LHCN-M2 (cell line): ENCODE data around the gene RPS29. TPM values are rescaled to one million over a fixed set of nuclear protein-coding genes. Genes with fewer than 3 reads are reported as not detected.
"Not testable (repeated sequence)": the region's sequence is repeated elsewhere in the genome, so short reads cannot be mapped to it uniquely, and the experiment has no call there.

Source experiments
- DNase-seq: peaks from one replicate; pipeline ENCODE4 v3.0.0-alpha.2; 2012; ENCODE audit warnings: low read depth
- polyA plus RNA-seq: library from polyadenylated mRNA; unstranded; fragments of >200 nt; gene quantifications from one replicate; pipeline ENCODE4 v1.2.1, GENCODE V29; 2012; ENCODE audit warnings: missing spikeins
- total RNA-seq: library from RNA; depleted of rRNA; stranded (reverse); fragments of >200 nt; gene quantifications from 2 replicates; pipeline ENCODE4 v1.2.3, GENCODE V29; 2014; rRNA removed

The RPS29 gene
- total RNA-seq, result 2,086 and 4,823 TPM in 2 replicates
- polyA plus RNA-seq, result 4,196 TPM

DNA sequence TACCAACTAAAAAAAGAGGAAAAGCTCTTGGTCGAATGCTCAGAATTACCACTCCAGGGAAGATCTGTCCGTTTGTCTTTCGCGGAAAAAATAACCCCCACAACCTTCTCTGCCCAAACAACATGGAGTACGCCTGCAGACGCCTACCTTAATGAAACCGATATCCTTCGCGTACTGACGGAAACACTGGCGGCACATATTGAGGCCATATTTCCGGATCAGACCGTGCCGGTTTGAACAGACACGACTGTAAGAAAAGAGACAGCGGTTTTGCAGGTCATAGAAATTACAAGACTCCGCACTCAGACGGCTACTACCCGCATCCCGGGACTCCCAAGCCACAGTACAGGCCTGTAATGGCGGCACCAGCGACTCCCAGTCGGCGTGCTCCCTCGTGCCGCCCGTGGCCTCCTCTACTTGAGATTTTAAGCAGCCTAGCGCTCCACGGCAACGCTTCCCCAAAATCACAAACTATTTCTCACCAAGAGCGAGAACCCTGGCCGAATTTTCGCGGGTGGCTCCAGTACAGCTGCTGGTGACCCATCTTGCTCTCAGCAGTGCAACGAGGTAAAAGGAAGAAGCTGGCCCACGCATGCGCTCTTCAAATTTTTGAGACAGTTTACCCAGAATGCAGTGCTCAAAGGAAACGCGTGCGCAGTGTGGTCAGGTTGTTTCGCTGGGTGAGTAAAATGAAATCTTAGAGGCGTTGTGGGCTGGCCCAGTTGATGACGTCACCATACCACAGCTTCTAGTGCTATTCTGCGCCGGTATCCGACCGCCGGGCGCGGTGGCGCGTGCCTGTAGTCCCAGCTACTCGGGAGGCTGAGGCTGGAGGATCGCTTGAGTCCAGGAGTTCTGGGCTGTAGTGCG lies at the start of gene RPS29:
Gene RPS29 (minus strand): TSS at position 578 of the 870 bp plus-strand sequence. CDS start 34 bp downstream, at position 544.
- DNase-seq, result peak; percentile 99

DNA sequence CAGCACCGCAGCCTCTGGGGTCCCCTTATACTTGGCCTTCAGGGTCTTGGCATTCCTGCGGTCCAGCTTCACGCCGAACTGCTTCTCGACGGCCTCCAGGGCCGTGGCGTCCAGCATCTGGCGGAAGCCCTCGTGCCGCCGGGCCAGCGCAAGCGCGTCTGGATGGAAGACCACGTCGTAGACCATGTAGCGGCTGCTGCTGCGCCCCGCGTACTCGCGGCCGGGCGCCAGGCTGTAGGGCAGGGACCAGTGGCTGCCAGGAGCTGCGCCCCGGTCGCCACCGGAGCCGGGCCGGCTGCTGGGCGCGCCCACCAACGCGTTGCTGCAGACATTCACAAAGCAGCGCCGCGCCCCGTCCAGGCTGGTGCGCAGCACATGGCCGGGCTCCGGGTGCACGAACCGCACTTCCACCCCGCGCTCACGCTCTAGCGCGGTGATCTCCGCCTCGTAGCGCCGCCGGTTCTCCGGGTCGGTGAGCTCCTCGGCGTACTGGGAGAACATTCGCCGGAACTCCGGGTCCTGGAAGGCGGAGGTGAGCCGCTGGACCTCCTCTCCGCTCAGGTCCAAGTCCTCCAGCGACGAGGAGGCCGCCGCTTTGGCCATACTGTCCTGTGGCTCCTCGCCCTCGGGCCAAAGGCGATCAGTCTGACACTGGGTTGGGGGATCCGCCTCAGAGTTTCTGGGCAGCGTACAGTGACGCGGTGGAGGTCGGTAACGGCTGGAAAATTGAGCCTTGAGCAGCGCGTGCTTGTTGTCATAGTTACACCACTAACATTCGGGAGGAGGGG lies 48.6 kb upstream of the RPS29 start, which contains the start of gene DNAAF2:
Gene DNAAF2 (minus strand): TSS at position 698 of the 788 bp plus-strand sequence. CDS start 95 bp downstream, at position 603.
- peak; percentile 73 for DNase-seq

DNA sequence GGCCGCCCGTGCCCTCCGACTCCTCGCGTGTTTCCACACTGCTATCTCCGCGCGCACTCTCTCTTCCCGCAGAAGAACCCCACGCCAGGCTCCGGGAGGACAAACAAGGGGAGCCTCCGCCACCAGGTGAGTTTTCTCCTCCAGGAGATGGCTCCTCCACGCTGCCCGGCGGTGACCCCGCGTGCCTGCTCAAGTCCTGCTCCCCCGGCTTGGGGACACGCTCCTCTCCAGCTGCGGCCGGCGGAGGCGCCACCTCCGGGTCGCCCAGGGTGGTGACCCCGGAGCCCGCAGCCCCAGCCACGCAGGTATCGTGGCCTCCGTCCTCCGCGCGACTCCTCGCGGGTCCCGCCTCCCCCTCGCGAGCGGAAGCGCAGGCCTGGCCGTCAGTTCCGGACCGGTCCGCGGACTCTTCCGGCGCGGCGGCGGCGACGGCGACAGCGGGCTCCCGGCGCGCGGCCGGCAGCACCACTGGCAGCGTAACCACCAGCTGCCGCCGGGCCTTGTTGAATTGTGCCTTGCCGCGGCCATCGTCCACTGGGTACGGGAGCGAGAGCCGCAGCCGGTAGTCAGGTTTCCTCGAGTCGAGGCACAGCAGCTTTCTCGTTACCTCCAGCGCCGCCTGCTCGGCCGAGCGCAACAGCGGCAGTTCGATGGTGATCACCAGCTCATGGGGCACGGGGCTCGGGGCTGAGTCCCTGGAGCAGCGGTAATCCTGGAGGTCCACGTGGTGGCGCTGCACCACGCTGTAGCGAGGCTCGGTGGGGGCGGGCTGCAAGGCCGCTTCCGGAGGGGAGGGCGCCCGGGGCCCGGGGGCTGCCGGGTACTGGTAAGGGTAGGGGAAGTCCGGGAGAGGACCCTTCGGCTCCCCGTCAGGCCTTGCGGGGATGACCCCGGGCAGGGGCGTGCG lies 47.7 kb upstream of the RPS29 start:
- peak; percentile 93 for DNase-seq

DNA sequence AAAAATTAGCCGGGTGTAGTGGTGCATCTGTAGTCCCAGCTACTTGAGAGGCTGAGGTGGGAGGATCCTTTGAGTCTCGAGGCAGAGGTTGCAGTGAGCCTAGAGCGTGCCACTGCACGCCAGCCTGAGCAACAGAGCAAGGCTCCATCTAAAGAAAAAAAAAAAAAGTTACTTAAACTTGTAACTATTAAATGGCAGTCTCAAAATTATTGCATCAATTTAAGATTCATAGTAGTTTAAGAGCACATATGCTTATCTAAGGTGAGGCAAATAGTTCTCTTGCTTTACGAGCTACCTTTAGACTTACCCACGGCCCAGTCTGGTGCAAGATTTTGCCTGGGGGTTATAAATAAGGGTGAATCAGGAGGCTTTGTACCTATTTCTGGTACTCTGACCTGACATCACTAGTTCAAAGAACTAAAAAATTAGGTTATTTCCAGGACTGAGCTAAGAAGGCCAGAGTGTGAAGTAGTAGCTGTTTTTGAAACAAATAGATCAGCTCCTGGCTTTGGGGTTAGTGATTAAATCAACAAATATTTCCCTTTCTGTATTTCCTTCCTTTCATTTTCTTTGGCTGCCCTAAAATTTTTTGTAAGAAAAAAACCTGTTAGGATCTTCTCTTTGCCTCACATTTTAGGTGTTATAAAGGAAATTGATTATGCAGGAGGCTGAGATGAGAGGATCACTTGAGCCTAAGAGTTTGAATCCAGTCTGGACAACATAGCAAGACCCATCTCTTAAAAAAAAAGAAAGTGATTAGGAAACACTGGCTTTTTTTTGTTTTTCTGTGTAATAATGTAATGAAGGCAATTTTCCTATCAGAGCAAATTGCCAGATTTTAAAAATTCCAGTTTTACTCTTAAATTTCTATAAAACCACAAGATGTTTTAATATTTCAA lies 38.0 kb upstream of the RPS29 start:
- DNase-seq, result no peak

DNA sequence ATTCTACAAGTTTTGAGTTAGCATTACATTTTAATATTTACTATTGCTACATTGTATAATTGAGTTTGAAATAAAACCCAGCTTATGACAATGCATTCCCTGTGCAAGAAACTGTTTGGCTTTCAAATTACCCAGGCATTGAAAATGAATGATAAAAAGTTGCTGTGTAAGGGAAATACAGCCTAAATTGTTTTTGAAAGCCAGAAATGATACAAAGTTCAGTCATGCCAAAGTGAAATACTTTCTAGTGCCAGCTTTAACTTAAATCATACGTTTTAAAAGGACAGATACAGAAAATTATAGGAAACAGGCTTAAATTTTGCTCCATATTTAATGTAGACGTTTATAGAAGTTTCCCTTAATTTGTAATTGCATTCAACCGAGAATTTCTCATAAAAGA lies 37.2 kb upstream of the RPS29 start:
- DNase-seq, result no peak

DNA sequence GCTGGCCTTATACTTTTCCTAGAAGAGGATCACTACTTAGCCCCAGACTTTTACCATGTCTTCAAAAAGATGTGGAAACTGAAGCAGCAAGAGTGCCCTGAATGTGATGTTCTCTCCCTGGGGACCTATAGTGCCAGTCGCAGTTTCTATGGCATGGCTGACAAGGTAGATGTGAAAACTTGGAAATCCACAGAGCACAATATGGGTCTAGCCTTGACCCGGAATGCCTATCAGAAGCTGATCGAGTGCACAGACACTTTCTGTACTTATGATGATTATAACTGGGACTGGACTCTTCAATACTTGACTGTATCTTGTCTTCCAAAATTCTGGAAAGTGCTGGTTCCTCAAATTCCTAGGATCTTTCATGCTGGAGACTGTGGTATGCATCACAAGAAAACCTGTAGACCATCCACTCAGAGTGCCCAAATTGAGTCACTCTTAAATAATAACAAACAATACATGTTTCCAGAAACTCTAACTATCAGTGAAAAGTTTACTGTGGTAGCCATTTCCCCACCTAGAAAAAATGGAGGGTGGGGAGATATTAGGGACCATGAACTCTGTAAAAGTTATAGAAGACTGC lies 35.9 kb upstream of the RPS29 start:
- no peak for DNase-seq

DNA sequence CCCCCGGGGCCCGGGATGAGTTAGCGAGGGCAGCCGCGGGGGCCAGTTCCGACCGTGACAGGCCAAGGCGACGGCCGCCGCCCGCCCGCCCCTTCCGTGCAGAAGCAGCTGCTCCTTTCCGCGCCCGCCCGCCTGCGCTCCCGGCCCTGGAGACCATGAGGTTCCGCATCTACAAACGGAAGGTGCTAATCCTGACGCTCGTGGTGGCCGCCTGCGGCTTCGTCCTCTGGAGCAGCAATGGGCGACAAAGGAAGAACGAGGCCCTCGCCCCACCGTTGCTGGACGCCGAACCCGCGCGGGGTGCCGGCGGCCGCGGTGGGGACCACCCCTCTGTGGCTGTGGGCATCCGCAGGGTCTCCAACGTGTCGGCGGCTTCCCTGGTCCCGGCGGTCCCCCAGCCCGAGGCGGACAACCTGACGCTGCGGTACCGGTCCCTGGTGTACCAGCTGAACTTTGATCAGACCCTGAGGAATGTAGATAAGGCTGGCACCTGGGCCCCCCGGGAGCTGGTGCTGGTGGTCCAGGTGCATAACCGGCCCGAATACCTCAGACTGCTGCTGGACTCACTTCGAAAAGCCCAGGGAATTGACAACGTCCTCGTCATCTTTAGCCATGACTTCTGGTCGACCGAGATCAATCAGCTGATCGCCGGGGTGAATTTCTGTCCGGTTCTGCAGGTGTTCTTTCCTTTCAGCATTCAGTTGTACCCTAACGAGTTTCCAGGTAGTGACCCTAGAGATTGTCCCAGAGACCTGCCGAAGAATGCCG lies 35.1 kb upstream of the RPS29 start:
- DNase-seq, result peak; percentile 64

DNA sequence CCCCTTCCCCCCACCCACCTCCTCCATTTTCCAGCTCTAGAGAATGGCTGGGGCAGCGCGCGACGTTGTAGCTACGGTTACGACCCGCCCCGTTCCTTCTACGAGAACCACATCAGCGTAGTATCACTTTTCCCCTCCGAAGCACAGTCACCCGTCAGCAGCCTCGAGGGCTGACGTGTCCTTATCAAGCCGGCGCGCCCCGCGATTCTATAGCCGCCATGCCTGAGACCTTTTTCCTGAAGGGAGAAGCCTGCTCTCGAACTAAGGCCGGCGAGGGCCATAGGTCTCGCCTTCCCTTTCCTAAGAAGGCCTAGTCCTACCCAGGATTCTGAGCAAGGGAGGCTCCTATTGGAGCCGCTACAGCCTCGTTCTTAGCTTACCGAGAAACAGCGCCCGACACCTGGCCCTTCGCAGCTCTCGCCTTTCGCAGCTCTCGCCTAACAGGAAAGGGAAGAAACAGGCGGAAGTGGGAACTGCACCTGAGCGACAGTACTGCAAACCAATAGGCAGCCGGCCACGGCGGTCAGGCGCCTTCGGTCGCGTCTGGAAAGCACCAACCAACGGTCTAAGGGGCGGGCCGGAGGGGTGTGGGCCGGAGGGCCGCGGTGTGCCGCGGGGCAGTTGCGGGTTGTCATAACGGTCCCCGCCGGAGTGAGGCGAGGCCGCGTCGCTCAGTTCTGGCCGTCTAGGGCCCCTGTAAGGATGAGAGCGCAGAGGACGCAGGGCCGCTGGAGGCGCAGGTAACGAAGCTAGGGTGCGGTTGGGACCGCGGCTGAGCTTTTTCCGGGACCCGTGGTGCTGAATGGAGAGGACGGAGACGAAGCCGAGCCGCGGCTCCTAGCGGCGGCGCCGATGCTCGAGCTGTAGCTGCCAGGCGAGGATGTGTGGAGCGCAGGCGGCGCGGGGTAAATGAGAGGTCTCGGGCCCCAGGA lies 34.3 kb upstream of the RPS29 start, which contains the start of the genes MGAT2 and RPL36AL:
Gene MGAT2 (plus strand): TSS at position 618 of the 932 bp plus-strand sequence. CDS start 470 bp downstream, outside the sequence.
Gene RPL36AL (minus strand): TSS at position 445 of the 932 bp plus-strand sequence. CDS start 1,522 bp downstream, outside the sequence.
- peak; percentile 97 for DNase-seq

DNA sequence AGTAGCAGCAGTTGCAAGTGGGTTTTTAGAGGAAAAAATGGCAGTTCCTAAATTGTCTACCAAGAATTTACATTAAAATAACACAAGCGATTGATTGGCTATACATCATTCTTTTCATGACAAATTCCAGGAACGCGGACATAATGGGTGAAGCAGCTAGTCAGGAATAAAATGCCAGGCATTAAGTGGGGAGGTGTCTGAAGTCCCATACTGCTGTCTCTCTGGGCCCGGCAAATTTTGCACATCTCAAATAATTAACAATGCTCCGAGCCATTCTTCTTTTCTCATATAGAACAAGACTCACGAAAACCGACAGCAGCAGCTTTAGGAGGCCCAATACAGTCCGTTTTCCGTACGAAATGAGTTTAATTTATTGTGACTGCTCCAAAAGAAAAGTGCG lies 33.5 kb upstream of the RPS29 start:
- DNase-seq, result no peak

DNA sequence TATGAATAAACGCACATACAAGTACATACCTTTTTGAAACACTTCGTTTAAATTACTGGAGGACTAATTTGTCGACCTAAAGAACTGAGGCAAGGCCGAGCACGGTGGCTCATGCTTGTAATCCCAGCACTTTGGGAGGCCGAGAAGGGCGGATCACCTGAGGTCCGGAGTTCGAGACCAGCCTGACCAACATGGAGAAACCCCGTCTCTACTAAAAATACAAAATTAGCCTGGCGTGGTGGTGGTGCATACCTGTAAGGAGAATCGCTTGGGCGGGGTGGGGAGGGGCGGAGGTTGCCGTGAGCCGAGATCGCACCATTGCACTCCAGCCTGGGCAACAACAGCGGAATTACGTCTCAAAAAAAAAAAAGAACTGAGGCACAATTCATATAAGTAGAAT lies 33.1 kb upstream of the RPS29 start:
- not testable (repeated sequence) for DNase-seq

DNA sequence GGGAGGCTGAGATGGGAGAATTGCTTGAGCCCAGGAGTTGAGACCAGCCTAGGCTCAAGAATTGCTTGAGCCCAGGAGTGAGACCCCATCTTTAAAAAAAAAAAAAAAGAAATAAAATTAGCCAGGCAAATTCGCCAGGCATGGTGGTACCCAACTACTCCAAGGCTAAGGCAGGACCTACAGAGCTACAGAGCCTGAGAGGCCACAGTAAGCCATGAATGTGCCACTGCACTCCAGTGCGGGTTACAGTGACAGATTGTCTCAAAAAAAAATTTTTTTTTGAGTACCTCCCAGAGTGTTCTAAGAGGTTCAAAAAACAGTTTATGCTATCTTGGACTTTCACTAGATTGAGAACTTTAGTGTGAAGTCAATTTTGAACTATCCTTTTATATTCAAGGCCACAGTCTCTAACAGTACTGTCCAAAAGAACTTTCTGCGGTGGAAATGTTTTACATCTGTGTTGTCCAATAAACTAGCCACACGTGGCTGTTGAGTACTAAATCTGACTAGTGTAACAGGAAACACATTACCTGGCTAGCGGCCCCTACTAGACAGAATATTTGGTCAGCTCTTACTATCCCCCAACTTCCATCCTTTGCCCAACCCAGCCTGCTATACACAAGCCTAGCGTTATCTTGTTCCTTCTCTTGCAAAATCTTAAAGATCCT lies 31.8 kb upstream of the RPS29 start:
- DNase-seq, result no peak

DNA sequence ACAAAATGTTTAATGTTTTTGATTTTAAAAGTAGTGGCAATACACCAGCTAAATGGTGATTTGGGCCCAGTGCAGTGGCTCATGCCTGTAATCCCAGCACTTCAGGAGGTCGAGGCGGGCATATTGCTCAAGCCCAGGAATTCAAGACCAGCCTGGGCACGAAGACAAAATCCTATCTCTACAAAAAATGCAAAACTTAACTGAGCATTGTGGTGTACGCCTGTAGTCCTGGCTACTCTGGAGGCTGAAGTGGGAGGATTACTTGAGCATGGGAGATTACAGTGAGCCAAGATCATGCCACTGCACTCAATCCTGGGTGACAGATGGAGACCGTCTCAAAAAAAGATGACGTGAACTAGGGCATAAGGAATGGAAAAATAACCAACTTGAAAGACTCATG lies 29.6 kb upstream of the RPS29 start:
- DNase-seq, result no peak

DNA sequence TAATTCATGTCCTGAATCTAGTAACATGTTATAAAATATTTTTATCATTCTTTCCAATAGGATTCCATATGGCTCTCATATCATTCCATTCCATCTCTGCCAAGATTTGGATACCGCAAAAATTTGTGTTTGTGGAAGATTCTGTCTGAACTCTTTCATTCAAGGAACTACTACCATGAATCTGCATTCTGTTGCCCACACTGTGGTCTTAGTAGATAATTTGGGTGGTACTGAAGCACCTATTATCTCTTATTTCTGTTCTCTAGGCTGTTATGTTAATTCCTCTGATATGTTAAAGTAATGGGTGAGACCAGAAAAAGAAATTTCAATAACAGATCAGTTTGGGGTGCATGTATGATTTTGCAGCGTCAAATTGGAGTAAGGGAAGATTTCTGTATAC lies 28.0 kb upstream of the RPS29 start:
- no peak for DNase-seq

DNA sequence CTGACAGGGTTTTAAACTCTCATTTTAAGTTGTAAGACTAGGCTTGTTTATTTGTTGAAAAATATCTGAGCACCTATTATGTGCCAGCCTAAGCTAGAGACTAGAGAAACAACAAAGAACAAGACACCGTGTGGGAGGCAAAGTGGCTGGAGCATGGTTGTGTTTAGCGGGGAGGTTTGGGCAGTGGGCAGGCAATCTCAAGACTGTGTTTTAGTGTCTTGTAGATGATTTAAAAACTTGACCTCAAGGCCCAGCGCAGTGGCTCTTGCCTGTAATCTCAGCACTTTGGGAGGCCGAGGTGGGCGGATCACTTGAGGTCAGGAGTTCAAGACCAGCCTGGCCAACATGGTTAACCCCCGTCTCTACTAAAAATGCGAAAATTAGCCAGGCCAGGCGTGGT lies 26.5 kb upstream of the RPS29 start:
- no peak for DNase-seq

DNA sequence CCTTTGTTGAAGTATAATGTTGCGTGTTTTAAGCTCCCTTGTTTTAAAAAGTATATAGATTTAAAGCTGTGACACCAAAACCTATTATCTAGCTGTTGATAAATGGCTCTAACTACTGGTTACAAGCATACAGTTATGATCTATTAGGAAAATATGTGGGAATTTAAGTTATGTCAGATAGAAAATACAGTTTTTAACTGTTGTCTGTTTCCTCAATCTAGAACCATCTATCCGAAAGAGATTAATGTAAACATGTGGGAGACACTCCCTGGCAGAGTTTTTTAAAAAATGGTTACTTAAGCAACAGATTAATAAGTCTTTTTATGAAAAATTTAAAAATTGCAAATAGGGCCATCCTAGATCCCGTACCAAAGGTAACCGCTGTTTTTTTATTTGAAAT lies 26.1 kb upstream of the RPS29 start:
- no peak for DNase-seq

DNA sequence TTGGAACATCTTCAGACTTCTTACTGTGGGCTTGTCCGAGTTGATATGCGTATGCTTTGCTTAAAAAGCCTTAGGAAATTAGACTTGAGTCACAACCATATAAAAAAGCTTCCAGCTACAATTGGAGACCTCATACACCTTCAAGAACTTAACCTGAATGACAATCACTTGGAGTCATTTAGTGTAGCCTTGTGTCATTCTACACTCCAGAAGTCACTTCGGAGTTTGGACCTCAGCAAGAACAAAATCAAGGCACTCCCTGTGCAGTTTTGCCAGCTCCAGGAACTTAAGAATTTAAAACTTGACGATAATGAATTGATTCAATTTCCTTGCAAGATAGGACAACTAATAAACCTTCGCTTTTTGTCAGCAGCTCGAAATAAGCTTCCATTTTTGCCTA lies 21.4 kb upstream of the RPS29 start:
- no peak for DNase-seq
